Ectodermal cell (in vitro differentiated cells): ENCODE data around the gene TUBB2A. TPM values are rescaled to one million over a fixed set of nuclear protein-coding genes. Genes with fewer than 3 reads are reported as not detected.
"Not testable (repeated sequence)": the region's sequence is repeated elsewhere in the genome, so short reads cannot be mapped to it uniquely, and the experiment has no call there.

Experiments used
- H3K27ac ChIP-seq: 2 replicates; pipeline ENCODE4 v1.7.0; 2013; ENCODE audit warnings: mild to moderate bottlenecking, low read depth, low read length; ENCODE audit not compliant: insufficient read depth, poor library complexity, severe bottlenecking
- H3K27me3 ChIP-seq: 2 replicates; pipeline ENCODE4 v1.7.0; 2013; ENCODE audit warnings: mild to moderate bottlenecking, low read length; ENCODE audit not compliant: insufficient read depth, control insufficient read depth, poor library complexity, severe bottlenecking
- H3K36me3 ChIP-seq: one replicate; pipeline ENCODE4 v1.7.0; 2013; ENCODE audit warnings: low read length; ENCODE audit not compliant: control insufficient read depth, insufficient read depth
- H3K4me1 ChIP-seq: one replicate; pipeline ENCODE4 v1.7.0; 2013; ENCODE audit warnings: low read length; ENCODE audit not compliant: control insufficient read depth, insufficient read depth
- H3K4me3 ChIP-seq: 2 replicates; pipeline ENCODE4 v1.7.0; 2013; ENCODE audit warnings: low read depth, low read length, control low read depth; ENCODE audit not compliant: insufficient read depth
- H3K9me3 ChIP-seq: 2 replicates; pipeline ENCODE4 v1.7.0; 2013; ENCODE audit warnings: mild to moderate bottlenecking, low read length, moderate library complexity; ENCODE audit not compliant: control insufficient read depth
- WGBS, 2 experiments: methylation state at CpG; one replicate each; pipeline ENCODE4 v1.1.7; 2013; ENCODE audit warnings: missing lambda C conversion rate in 2 of 2; 5-methylcytosine and 5-hydroxymethylcytosine counted together
- polyA plus RNA-seq, 4 experiments: library from polyadenylated mRNA; stranded (reverse); fragments of 50-300 nt; gene quantifications; one replicate each; pipeline ENCODE4 v1.2.3, GENCODE V29; 2013

The TUBB2A gene
- 233 TPM for polyA plus RNA-seq (2013, experiment 1 of 4)
- polyA plus RNA-seq (2013, experiment 2 of 4): 211 TPM
- polyA plus RNA-seq (2013, experiment 3 of 4): 183 TPM
- 204 TPM for polyA plus RNA-seq (2013, experiment 4 of 4)

GRCh38 chr6:3157131-3157933 lies at the start of gene TUBB2A:
Gene TUBB2A, minus strand, starts transcription at chr6:3157544. Its CDS starts 81 bp downstream, at chr6:3157463.
- Histone ChIP-seq H3K27me3 (peaks cover 3% of the 10 kb centered on the region), H3K36me3 (peaks cover 13% of the 10 kb centered on the region), H3K4me1 (peaks cover 14% of the 10 kb centered on the region), H3K4me3 (peak within 1 kb of the TSS; percentile 70), H3K27ac (peak within 1 kb of the TSS; percentile 60), H3K9me3 (no peaks in the 10 kb centered on the region)
- WGBS, 2 experiments: 0% methylated on average over 95 of the region's 95 CpGs

GRCh38 chr6:3206339-3207015 lies 49.1 kb upstream of the TUBB2A start:
- Histone ChIP-seq H3K4me1 (peaks cover 15% of the 10 kb centered on the region), H3K27me3 (no peaks in the 10 kb centered on the region), H3K36me3 (no peaks in the 10 kb centered on the region), H3K27ac (no peak overlapping the region), H3K4me3 (no peak overlapping the region), H3K9me3 (no peaks in the 10 kb centered on the region)
- WGBS, 2 experiments: 87 to 90% methylated on average over 7 of the region's 7 CpGs

- H3K36me3 ChIP-seq: no peaks in the 10 kb centered on the region
- no peaks in the 10 kb centered on the region for H3K27me3 ChIP-seq
- no peak overlapping the region for H3K27ac ChIP-seq
- 87 to 96% methylated on average over 4 of the region's 4 CpGs for WGBS, 2 experiments
- no peaks in the 10 kb centered on the region for H3K9me3 ChIP-seq
- no peak overlapping the region for H3K4me3 ChIP-seq
- peaks cover 15% of the 10 kb centered on the region for H3K4me1 ChIP-seq
Observed at GRCh38 chr6:3205913-3206312, 48.6 kb upstream of the TUBB2A start.

GRCh38 chr6:3204921-3205320 lies 47.6 kb upstream of the TUBB2A start:
- Histone ChIP-seq H3K27me3 (no peaks in the 10 kb centered on the region), H3K9me3 (no peaks in the 10 kb centered on the region), H3K36me3 (no peaks in the 10 kb centered on the region), H3K27ac (no peak overlapping the region), H3K4me3 (no peak overlapping the region), H3K4me1 (peaks cover 15% of the 10 kb centered on the region)
- WGBS, 2 experiments: 90 to 95% methylated on average over 5 to 6 of the region's 6 CpGs

GRCh38 chr6:3202999-3203696 lies 45.8 kb upstream of the TUBB2A start:
- H3K27ac ChIP-seq: no peak overlapping the region
- no peak overlapping the region for H3K4me3 ChIP-seq
- no peaks in the 10 kb centered on the region for H3K27me3 ChIP-seq
- H3K4me1 ChIP-seq: peaks cover 3% of the 10 kb centered on the region
- WGBS, 2 experiments: 88 to 89% methylated on average over 7 of the region's 7 CpGs
- H3K9me3 ChIP-seq: no peaks in the 10 kb centered on the region
- H3K36me3 ChIP-seq: no peaks in the 10 kb centered on the region

GRCh38 chr6:3201388-3201787 lies 44.0 kb upstream of the TUBB2A start:
- 95 to 98% methylated on average over 1 of the region's 2 CpGs for WGBS, 2 experiments
- no peaks in the 10 kb centered on the region for H3K27me3 ChIP-seq
- H3K36me3 ChIP-seq: no peaks in the 10 kb centered on the region
- no peak overlapping the region for H3K27ac ChIP-seq
- H3K4me3 ChIP-seq: no peak overlapping the region
- H3K4me1 ChIP-seq: no peaks in the 10 kb centered on the region
- no peaks in the 10 kb centered on the region for H3K9me3 ChIP-seq

- no peak overlapping the region for H3K4me3 ChIP-seq
- H3K36me3 ChIP-seq: no peaks in the 10 kb centered on the region
- no peak overlapping the region for H3K27ac ChIP-seq
- H3K27me3 ChIP-seq: no peaks in the 10 kb centered on the region
- H3K4me1 ChIP-seq: no peaks in the 10 kb centered on the region
- H3K9me3 ChIP-seq: no peaks in the 10 kb centered on the region
Observed at GRCh38 chr6:3200682-3201081, 43.3 kb upstream of the TUBB2A start.

GRCh38 chr6:3199382-3199781 lies 42.0 kb upstream of the TUBB2A start:
- no peaks in the 10 kb centered on the region for H3K9me3 ChIP-seq
- H3K4me1 ChIP-seq: peaks cover 10% of the 10 kb centered on the region
- no peaks in the 10 kb centered on the region for H3K27me3 ChIP-seq
- H3K36me3 ChIP-seq: no peaks in the 10 kb centered on the region
- WGBS, 2 experiments: 85 to 86% methylated on average over 5 of the region's 5 CpGs
- no peak overlapping the region for H3K4me3 ChIP-seq
- no peak overlapping the region for H3K27ac ChIP-seq

- H3K27me3 ChIP-seq, H3K4me3 ChIP-seq, H3K36me3 ChIP-seq, H3K9me3 ChIP-seq, H3K27ac ChIP-seq: not testable (repeated sequence)
- peaks cover 25% of the 10 kb centered on the region for H3K4me1 ChIP-seq
- 92 to 100% methylated on average over 1 of the region's 5 CpGs for WGBS, 2 experiments
Observed at GRCh38 chr6:3197734-3198133, 40.4 kb upstream of the TUBB2A start.

- H3K4me3 ChIP-seq: no peak overlapping the region
- no peaks in the 10 kb centered on the region for H3K36me3 ChIP-seq
- no peaks in the 10 kb centered on the region for H3K9me3 ChIP-seq
- no peak overlapping the region for H3K27ac ChIP-seq
- no peaks in the 10 kb centered on the region for H3K27me3 ChIP-seq
- H3K4me1 ChIP-seq: peaks cover 25% of the 10 kb centered on the region
- WGBS, 2 experiments: 96 to 97% methylated on average over 4 of the region's 5 CpGs
Observed at GRCh38 chr6:3196770-3197169, 39.4 kb upstream of the TUBB2A start.
